ENCODE data around the gene CD48.

The CD48 gene

DNA sequence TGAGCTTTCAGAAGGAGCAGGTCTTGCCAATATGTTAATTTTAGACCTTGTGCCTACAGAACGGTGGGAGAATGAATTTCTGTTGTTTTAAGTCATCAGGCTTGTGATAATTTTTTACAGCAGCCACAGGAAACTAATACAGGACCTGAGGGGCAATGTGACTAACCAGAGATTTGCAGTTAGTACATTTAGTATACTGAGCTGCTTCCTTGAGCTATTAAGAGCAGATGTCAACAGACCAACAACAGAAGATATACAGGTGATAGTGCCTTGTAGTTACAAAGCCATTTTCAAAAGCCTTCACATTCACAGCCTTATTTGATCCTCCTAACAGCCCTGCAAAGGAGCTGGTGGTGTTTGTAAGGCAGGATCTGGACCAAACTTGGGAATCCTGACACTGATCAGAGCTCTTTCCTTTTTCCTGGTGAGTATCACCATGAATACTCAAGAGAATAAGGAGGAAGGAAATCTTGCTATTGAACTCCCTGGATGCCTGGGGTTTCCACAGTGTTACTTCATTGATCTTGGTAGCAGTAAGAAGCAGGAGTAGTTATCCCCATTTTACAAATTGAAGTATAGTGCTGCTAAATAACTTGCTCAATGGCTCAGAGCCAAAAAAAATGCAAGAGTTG, 60.1 kb downstream of the CD48 start:
- DNase-seq: no peak

DNA sequence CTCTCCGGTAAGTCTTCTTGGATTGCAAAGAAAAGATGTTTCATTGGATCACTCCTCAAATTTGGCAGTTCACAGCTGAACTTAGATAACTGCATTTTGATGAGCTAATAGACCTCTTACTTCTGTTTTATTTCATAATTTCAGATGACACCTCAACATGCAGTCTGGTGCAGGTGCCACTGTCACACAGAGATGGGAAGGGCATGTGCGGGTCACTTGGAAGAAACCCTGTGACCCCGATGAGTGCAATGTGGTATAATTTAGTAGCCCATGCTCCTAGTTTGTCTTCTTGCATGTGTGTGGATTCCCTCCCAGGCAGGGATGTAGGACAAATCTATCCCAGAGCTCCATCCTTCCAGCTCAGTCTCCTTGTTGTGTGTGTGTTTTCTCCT, 64.3 kb downstream of the CD48 start:
- no peak for DNase-seq

DNA sequence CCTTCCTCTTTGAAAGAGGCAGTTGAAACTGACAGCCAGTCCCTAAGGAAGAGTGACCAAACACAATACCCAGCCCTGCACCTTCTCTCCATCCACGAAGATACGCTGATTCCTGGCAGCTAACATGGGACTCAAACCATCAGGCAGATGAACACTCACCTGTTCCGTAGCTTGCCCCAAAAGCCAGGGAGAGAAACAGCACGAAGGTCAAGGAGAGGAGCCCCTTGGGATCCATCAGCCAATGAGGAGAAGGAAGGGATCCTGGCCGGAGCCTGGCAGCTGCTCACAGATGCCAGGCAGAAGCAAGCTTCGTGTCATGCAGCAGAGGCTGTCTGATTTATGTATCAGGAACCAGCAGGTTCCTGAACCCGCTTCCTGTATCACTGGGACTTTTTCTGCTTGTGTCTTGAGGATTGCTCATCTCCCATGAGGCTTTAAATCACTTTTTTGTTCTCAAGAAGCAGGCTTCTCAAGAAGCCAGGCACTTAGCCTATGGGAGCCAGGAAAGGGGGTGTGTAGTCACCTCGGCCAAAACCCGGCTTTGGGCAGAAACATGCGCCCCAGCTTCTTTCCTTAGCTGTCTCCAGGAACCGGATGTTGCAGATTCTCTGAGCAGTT, 64.8 kb downstream of the CD48 start, which contains the start of gene SLAMF1:
Gene SLAMF1, minus strand, starts transcription at position 334 of the 618 bp plus-strand sequence. Its CDS starts 99 bp downstream, at position 235.
- DNase-seq: no peak

DNA sequence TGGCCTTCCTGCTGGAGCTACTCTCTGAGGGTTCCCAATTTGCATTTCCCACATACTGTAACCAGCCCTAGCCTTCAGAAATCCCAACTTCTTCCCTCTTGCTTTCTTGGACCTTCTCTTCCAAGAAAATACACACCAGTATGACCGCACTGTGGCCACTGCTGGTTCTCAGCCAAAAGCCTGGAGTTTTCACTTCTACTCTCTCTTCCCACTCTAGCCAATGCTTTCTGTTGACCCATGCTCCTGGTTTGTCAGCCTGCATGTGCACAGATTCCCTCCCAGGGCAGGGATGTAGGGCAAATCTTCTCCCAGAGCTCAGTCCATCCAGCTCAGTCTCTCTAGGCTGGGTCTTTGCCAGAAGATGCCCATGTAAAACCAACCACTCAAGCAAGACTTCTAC, 65.4 kb downstream of the CD48 start:
- no peak for DNase-seq

DNA sequence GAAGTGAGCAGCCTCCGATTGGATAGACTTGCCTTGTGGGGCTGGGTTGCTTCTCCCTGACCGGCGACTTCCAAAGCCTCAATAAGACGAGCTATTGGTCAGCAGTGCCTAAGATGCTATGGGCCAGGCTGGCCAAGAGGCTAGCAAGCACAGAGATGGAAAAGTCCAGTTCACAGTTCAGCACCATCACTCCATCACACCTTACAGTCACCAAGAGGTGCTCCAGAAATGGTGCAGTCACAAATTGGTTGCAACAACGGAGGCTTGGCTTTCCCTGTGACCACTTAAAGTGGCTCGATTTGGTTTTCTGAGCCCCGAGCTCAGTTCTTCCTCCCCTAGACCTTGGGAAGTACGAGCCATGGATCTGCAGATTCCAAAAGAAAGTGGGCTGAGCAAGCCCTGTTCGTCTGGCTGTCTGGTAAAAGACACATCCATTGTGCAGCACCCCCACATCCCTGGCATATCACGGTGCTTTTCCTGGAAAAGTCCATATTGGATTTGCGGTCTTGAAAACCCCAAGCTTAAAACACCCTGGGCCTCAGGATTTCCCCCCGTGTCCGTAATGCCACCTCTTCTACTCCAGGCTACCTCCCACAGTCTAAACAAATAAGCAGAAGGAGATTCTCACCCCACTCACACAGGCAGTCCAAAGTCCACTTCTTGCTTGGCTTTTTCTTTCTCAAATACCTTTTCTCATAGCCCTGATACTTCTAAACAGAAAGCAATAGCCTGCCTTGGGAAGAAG, 66.1 kb downstream of the CD48 start:
- DNase-seq: no peak

DNA sequence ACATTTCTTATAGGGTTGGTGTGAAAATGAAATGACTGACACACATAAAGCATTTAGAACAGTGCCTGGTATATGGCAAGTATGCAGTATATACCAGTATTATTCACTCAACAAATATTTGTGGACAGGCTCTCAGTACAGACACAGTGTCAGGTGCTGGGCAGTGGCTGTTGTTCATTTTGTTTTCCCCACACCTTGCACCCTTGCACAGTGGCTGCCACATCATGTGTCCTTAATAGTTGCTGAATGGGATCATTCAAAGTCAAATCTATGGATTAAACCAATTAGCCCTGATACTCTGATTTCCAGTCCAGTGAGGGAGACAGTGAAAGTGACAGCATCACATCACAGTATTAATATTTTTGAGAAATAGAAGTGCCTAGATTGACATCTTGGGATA, 67.2 kb downstream of the CD48 start:
- no peak for DNase-seq

DNA sequence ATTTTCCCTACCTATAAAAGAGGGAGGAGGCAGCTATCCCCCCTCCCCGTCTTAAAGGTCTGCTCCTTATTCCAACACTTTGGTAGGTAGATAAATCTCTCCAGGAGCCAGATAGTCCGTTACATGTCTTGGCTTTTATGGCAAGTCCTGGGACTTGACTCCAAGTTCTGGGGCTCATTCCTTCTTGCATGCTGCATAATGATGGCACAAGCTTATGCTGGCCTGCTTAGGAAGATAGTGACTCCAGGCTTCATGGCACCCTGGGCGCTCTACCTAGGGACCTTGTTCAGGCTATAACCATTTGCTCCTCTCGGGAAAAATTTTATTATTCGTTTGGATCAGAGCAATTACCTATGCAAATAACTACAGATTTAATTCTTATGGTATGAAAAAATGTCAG, 68.5 kb downstream of the CD48 start:
- DNase-seq: no peak

DNA sequence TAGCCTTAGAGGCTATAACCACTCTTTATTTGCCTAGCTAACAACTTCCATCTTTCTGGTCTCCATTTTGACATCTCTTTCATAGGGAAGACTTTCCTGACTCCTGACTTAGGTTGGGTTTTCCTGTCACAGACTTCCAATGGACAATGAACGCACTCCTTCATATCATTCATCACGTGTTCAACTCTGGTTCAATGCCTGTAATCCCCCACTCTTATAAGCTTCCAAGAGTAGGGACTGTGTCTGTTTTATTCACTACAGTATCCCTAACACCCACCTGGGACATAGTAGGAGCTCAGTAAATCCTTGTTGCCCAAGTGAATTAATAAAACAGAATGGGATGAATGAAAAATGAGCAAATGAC, 69.4 kb downstream of the CD48 start:
- no peak for DNase-seq

DNA sequence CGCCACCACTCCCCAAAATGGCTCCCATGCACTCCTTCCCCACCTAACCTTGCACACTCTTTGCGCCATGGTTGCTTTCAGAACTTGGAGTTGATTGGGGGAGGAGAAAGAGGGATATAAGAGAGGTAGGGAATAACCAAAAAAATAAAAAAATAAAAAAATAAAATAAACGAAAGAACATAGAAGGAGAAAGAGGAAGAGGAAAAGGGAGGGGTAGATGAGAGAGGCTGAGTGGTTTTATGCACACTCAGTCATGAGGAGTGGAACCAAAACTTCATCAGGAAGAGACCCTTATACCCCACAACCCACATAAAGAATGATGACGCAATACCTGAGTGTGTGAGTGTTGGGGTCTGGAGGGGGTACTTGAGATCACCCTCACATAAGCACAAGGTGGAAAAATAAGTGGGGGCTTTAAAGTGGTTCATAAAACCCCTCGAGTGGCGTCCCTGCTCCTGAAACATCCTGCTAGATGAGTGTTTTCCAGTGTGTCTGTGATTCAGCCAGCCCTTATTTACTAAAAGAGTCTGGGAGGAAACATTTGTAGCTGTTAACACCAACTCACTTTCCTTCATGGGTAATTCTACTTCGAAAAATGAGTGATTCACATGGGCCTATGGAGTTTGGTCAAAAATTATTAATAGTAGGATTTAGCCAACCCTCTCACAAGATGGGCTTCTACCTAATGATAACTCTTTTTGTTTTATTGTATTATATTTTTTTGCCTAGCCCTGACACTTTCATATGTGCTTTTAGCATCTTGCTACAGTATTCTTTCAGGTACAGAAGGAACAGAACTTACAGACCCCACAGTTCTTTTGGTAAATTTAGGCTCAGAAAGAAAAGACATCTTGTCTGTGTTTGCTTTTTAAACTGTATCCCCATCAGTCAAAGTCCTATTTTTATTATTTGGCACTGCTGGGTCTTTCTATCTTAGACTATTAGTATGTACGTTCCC, 70.0 kb downstream of the CD48 start:
- no peak for DNase-seq

DNA sequence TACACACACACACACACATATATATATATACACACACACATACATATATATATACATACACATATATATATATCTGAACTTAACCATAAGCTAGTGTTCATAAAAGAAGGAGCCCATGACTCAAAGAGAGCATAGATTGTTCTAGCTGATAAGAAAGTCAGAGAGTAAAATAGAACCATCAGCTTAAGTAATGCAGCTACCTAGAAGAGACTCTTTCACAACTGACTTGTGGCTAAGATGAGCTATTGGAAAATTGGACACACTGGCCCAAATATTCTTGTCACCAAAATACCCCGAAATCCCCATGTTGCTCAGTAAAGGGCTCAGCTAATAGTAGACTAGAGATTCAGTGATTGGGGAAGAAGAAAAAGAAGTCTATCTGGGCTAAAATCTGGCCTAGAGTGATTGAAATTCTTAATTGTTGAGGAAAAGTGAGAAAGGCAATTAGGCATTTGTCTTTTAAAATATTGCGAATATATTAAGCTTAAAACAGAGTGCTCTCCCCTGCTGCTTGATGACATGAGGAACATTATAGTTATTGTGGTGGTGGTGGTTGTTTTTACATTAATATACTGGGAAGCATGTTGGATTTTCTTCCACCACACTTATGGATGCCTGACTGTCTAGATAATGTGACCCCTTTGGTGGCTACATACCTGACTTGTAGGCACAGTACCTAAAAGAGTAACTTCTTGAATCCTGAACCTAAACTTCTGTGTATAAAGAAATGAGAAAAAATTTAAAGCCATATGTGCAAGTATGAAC, 71.1 kb downstream of the CD48 start:
- DNase-seq: no peak

DNA sequence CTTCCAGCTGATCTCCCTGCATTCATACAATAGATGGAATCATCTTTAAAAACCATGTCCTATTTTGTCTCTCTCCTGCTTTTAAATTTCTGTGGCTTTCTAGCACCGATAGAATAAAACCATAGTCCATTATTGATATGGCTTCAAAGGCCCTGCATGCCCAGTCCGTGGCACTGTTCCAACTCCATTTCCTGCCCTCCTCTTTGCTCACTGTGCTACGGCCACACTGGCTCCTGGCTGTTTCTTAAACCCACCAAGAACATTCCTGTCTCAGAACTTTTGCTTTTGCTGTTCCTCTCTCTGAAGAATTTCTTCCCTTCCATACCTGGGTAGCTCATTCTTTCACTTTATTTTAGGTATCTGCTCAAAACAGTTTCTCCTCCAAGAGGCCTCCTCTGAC, 72.0 kb downstream of the CD48 start:
- DNase-seq: no peak

DNA sequence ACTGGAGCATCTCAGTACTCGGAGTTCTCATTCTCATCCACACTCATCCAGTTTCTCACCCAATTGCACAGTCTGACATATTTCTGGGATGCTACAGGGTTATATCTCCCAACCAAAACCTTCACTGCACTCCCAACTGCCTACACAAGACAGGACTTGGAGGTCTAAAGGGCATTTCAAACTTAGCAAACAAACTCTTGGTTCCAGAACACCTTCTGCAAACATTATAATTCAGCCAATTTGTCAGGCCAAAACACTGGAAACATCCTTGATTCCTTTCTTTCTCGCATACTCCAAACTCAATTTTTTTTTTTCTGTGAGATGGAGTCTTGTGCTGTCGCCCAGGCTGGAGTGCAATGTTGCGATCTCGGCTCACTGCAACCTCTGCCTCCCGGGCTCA, 72.7 kb downstream of the CD48 start:
- no peak for DNase-seq

DNA sequence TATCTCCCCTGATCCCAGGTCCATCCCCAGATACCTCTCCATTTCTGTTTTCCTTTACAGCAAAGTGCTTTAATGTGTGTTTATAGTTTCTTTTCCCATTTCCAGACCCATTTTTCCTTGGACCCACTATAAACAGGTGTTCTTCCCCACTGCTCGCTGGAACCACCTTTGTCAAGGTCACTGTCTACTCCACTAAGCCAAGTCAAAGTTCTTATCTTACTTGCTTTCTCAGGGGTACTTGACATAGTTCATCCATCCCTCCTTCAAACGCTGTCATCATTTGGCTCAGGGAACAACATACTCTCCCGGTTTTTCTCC, 73.1 kb downstream of the CD48 start:
- DNase-seq: no peak

DNA sequence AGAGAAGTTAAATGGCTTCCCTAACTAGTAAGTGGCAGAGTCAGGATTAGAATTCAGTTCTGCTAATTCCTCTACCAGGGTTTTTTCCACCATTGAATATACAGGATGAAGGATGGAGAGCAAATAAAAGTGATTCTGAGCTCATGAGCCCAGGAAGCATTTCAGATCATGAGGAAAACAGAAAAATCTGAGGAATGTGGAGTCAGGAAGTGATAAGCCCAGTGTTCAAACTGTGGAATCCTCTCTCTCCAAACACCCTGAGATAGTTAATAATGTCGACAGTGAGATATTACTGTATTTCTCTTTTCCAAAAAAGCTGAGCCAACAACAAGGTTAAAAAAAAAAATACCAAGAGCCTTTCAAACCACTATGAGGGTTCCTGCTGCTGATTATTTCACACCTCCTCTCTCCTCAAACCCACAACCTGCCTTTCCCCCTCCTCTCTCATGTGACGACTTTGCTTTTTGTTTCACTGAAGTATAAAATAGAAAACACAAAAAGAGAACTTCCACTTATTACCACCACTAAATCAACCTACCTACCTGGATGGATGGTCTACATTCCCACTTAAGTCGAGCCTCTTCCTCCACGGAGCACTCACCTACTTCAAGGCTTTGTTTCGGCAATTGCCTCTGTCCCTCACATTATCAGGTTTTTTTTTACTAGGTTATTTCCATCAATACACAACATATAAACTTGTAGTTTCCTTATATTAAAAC, 73.6 kb downstream of the CD48 start:
- no peak for DNase-seq

DNA sequence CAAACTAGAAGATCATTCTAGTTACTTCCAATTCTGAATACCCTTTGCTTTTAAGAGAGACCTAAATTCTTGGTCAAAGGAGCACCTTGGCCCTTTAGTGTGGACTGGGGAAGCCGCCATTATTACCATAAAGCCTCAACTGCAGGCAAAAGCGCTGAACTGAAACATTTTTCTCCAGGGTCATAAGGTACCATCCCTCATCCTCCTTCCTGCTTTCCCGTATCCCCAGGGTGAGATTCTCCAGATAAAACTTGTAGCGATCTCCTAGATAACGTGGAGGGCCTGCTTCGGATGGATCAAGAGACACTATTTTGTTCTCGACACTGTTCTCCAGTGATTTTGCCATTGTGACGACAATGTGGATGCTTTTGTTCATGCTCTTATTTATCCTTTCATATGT, 74.6 kb downstream of the CD48 start:
- no peak for DNase-seq

DNA sequence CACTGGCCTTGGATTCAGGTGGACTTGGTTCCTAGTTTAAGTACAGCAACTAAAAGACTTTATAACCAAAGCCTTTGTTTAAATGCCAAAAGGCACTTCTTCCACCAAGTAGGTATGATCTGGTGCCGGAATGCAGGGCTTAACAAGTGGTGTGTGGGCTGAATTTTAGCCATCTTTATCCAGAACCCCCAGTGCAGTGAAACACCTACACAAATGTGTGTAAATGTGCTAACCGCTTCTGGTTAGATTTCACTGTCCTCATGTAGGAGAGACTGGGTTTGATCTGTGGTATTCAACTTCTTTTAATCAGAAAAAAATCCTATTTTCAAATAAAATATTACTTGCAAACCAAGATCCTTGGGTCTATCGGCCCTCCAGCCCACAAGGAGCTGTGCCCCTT, 75.1 kb downstream of the CD48 start:
- no peak for DNase-seq

DNA sequence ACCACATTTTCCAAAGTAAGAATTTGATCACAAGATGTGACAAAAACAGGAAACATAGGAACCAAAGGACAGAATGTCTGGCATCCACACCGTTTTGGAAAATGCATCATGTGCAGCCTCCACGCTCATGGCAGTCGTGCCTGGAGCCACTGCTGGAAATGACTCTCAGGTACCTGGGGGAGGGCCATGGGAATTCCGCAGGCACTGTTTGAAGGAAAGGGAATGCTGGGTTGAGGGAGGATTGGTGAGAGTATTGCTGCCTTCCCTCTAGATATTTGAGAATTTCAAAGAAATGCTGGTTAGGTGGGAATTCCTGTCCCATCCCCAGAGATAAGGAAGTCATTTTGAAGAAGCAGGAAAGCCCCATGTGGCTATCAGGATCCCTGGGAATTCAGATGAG, 75.5 kb downstream of the CD48 start:
- no peak for DNase-seq

DNA sequence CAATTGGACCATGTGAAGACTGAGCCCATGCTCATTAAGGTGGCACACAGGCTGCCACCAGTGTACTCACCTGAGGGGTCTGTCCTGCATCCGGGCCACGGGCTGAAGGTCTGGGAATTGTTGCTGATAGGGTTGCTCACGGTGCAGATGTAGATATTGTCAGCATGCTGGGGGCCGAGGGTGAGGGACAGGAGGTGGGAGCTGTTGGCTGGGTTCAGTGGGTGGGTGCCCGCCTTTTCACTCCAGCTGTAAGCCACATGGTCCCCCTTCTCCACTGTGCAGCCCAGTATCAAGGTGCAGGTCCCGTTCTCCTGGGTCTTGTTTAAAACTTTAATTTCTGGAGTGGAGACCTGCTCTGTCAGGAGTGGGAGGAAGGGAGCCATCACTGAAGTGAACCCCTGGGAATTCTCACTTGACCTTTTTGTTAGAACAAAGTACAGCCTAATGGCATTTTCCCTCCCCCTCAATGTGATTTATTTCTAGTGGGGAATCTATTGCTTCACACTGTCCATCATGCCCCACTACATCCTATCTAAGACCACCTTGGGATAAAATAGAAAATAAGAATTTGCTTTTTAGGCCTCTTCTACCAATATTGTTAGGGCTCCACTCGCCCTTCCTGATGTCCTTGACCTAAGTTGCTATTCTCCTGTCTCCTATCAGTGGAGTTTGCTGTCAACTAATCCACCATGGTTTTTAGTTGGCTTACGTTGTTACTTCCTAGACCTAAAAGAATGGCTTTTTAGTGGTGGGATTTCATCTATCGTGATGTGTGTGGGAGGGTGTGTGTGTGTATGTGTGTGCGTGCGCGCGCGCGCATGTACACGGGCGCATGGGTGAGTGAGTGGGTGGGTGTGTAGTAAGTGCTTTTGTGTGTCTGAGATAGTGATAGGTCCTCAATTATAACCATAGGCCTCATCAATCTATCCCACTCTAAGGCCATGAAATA, 76.8 kb downstream of the CD48 start:
- DNase-seq: no peak

DNA sequence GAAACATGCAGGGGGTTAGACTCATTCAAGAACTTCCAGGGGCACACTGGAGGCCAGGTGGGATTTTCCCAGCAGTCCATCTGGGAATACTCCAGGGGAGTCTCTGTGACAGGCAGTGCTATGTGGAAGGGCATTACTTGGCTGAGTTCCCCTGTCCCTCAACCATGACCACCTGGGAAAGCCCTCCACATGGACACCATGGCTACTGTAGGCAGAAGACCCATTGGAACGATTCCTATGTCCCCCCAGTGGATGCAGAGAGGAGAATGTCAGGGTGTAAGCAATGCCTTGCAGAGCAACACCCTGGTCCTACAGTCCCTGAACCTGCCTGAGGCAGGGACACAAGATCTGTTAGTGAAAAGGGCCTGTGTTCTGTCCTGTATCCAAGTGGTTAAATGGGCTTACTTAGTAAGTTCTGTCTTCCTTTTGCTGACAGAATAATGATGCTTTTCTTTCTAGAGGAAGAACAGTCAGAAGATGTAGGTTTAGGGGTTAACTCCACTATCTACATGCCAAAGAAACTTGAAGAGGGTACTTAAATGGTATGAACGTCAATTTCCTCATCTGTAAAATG, 78.2 kb downstream of the CD48 start:
- no peak for DNase-seq

DNA sequence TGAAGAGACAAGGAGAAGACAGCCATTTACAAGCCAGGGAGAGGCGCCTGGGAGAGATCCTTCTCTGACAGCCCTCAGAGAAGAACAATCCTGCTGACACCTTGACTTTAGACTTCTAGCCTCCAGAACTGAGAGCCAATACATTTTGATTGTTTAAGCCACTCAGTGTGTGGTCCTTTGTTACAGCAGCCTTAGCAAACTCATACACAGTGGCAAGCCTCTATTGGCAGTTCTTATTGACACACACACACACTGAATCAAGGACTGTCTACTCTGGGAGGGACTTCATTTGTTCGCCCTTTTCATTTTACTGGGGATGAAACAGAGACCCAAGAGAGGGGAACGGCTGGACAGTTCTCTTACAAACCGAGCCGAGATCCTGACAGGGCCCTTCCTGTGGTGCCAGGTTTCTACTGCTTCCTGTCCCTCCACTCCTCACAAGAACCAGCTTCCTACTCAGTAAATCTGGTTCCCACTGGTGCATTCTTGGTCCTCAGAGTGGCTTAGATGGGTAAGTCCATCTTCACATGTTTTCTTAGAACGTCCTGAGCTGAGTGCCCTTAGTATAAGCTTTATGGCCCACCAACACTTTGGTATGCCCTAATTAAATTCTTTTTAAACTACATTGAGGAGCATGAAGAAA, 79.5 kb downstream of the CD48 start:
- no peak for DNase-seq
